GM13976 (cell line): Measurements from ENCODE around the gene GREM1.

Experiments used
- DNase-seq: peaks from one replicate; pipeline ENCODE4 v3.0.0; 2012; ENCODE audit warnings: low spot score
- CTCF ChIP-seq: IDR thresholded peaks from 2 replicates; pipeline ENCODE4 v1.5.1; 2012; ENCODE audit warnings: borderline replicate concordance, mild to moderate bottlenecking; ENCODE audit not compliant: insufficient read depth; ENCODE audit errors: extremely low read depth, missing control alignments, control extremely low read depth
- in situ Hi-C: fragments of 300-500 bp; cut with MboI; formaldehyde crosslinking; loops from one replicate; pipeline ENCODE4 v1.12.0; 2022; ENCODE audit warnings: low sequenced_read_pairs, mixed read lengths, inconsistent platforms; ENCODE audit not compliant: unreplicated experiment

Gene GREM1

GRCh38 chr15:32692286-32692685 lies 25.5 kb upstream of the GREM1 start:
- in situ Hi-C loops = no loop called here
- no peak for DNase-seq
- no peak for TF ChIP-seq CTCF

DNA sequence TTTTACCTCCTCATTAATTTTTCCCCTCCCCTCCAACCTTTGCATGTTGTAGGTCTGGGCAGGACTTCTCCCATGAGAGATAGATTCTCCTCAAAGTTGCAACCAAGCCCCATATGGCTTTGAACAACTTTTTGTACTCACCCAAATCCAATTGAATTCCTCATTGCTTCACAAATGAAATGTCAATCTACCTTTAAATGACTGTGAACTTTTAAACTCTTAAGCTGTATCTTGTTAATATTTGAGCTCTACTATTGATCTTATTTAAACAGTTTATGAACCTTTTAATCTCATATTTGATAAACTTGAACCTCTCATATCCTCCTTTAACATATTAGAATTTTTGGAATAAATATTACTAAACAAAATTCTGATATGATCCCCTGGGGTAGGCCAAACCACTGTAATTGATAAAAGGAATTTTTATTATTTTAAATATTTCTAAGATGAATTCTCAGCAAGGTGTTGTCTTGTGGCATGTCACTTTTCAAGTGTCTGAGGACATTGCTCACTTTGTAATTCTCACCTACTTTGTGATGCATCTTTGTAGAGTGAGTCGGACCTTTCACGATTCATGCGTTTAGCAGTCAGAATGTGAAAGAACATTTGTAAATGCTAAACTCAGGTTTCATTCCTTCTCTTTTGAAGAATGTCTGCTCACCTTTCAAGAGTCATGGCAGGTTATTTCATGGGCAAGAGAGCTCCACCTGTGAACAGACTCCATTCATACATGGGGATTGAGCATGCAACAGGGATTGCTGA lies 23.4 kb upstream of the GREM1 start:
- no peak for DNase-seq
- in situ Hi-C loops = no loop called here
- TF ChIP-seq CTCF = no peak

DNA sequence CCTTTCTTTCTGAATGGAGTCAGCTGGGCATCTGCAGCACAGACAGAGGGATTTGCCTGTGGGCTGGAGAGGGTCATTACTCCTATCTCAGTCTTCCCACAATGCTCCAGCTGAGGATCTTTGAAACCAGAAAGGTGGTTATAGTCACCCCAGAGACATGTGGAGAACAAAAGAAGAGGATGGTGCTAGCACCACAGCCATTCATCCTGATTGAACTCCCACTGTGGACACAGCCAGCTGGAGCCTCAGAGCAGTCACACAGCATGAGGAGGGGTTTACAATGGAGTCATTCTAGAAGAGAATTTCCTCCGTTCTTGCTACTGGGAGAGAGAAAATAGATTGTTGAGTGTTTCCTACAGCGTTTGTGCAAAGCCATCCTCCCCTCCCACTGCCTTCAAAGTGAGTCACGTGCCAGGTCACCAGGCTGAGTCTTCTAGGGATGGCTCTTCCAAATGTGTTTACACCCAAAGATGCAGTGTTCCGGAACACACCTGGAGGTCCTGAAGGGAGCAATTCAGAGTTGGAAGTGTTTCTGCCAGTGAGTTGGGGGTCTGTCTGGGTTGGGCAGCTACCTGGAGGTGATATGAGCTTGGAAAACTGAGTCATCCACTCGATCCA lies 18.9 kb upstream of the GREM1 start:
- no peak for TF ChIP-seq CTCF
- DNase-seq = no peak
- in situ Hi-C loops = no loop called here

DNA sequence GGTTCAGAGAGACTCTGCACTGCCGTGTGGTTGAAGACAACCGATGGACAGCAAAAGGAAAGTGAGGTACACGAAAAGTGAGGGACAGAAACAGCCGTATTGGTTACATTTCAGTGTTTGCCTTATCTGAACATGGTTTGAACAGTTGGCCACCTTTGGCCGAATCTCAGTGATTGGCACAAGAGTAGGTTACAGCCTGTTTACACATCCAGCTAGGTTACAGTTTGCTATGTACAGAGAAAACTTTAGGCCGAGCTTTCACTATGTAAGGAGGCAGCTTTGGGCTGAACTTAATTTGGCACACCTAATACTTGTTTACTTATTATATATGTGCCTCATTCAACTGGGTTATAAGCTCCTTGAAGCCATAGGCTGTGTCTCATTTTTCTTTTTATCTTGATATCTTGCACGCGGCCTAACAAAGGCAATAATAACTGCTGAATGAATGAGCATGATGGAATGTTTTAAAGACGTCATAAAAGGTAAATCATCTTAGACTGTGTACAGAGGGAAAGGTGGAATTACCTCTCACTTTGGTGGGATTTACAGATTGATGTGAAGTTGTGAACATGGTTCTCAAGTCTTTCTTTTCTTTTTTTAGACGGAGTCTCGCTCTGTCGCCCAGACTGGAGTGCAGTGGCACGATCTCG lies 17.2 kb upstream of the GREM1 start:
- no peak for DNase-seq
- TF ChIP-seq CTCF = no peak
- in situ Hi-C loops = no loop called here

- TF ChIP-seq CTCF = no peak
- DNase-seq = no peak
- in situ Hi-C loops = no loop called here
Observed at GRCh38 chr15:32701863-32702262, 15.9 kb upstream of the GREM1 start.

DNA sequence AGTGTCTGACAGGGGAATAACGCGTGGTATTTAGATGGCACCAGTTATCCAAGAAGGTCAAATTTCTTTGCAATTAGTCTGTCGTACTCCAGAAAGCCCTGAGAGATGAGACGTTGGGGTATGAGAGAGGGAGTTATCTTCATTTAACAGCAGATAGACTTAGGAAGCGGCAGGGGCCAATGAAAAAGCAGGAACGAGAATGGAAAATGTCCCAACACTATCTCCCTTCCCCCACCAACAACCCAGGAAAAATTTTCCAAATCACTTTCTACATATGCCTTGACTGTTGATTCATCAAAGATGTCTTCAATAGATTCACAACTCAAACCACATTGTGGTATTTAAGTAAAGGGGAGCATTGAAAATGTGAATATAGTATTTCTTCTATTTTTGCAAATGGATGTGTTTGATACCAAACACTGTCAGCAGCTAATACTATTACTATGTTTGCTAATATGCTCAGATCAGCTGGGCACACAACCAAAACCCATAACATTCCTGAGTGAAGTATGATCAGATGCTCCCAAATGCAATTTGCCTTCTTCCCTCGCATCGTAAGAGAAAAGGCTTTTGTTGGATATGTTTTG lies 13.3 kb upstream of the GREM1 start:
- no peak for TF ChIP-seq CTCF
- in situ Hi-C loops = no loop called here
- DNase-seq = no peak
